Measurements from ENCODE around the gene ZNF280D.

- TF ChIP-seq TAF1 (IDR thresholded peaks at IDR 0.05; ENCODE audit: borderline replicate concordance, low read depth, low read length) = no peak
- TF ChIP-seq POLR2A (IDR thresholded peaks at IDR 0.05; ENCODE audit: low read depth, low read length) = no peak
Measured at GRCh38 chr15:56776839-56777238, 43.5 kb upstream of the ZNF280D start.

Data from GM12892 (cell line).